MCF 10A (cell line): ENCODE data around the gene EZR. TPM values are rescaled to one million over a fixed set of nuclear protein-coding genes. Genes with fewer than 3 reads are reported as not detected.

Source experiments
- BruUV-seq: library from RNA; stranded (reverse); fragments of 400-500 nt; replicated peaks from 2 replicates; lab custom pipeline; 2021; lab: Mats Ljungman, UMichigan
- CTCF ChIA-PET: fragments of 300-600 bp; sonication (Branson Sonifier 250); formaldehyde crosslinking; extraction: SDS; loops from one replicate; lab custom pipeline; 2021; ENCODE audit warnings: antibody characterized with exemption, inconsistent platforms; lab: Yijun Ruan, JAX
- POLR2A ChIA-PET: fragments of 300-600, 350-650 bp; sonication (Branson Sonifier 250); formaldehyde crosslinking; extraction: SDS; loops from one replicate; lab custom pipeline; 2020; ENCODE audit warnings: antibody characterized with exemption, inconsistent platforms; lab: Yijun Ruan, JAX
- DNase-seq: peaks from one replicate; pipeline ENCODE4 v3.0.0-alpha.2; 2018; ENCODE audit not compliant: unreplicated experiment
- H3K27ac Mint-ChIP-seq: one replicate; pipeline ENCODE4 v1.8.0; 2022; ENCODE audit warnings: mild to moderate bottlenecking, low read depth, mixed read lengths; ENCODE audit not compliant: unreplicated experiment
- H3K27me3 Mint-ChIP-seq: one replicate; pipeline ENCODE4 v1.8.0; 2022; ENCODE audit warnings: mixed read lengths; ENCODE audit not compliant: insufficient read depth, unreplicated experiment
- H3K36me3 Mint-ChIP-seq: one replicate; pipeline ENCODE4 v1.8.0; 2022; ENCODE audit warnings: mild to moderate bottlenecking, moderate library complexity, mixed read lengths; ENCODE audit not compliant: insufficient read depth, unreplicated experiment
- H3K4me1 Mint-ChIP-seq: one replicate; pipeline ENCODE4 v1.8.0; 2022; ENCODE audit warnings: mixed read lengths; ENCODE audit not compliant: insufficient read depth, unreplicated experiment
- H3K4me3 Mint-ChIP-seq: one replicate; pipeline ENCODE4 v1.8.0; 2022; ENCODE audit warnings: mild to moderate bottlenecking, moderate library complexity, mixed read lengths; ENCODE audit not compliant: unreplicated experiment
- H3K9me3 Mint-ChIP-seq: one replicate; pipeline ENCODE4 v1.8.0; 2022; ENCODE audit warnings: mixed read lengths; ENCODE audit not compliant: unreplicated experiment
- CTCF ChIP-seq: fragments of 200-600 bp; IDR thresholded peaks from one replicate; pipeline ENCODE4 v1.8.0; 2022; ENCODE audit warnings: antibody characterized with exemption, mild to moderate bottlenecking; ENCODE audit not compliant: unreplicated experiment
- intact Hi-C: fragments of 100-400 bp; cut with micrococcal nuclease; formaldehyde crosslinking; loops from 2 replicates; pipeline ENCODE4 v1.14.1; 2022
- total RNA-seq: library from RNA; stranded (reverse); gene quantifications from 2 replicates; pipeline ENCODE4 v1.2.3, GENCODE V29; 2022

EZR gene
- total RNA-seq, 1 experiment from 2014 or later = 243 TPM

- DNase-seq = peak; percentile 44
- POLR2A ChIA-PET = interaction anchor here (1.1 to 1.8 kb wide), 4 partner anchors 10 to 18 kb away, joined by 3 to 7 read pairs (median 6); no protein-coding TSS in a partner anchor
- no peak overlapping the region for H3K4me3 Mint-ChIP-seq
- H3K9me3 Mint-ChIP-seq = no peaks in the 10 kb centered on the region
- H3K36me3 Mint-ChIP-seq = no peaks in the 10 kb centered on the region
- intact Hi-C loops = no loop called here
- no peaks in the 10 kb centered on the region for H3K4me1 Mint-ChIP-seq
- TF ChIP-seq CTCF = no peak
- H3K27me3 Mint-ChIP-seq = no peaks in the 10 kb centered on the region
- BruUV-seq = no TSS peak
- CTCF ChIA-PET = interaction anchor here (0.6 to 0.7 kb wide), 4 partner anchors 18 to 205 kb away, joined by 3 read pairs; no protein-coding TSS in a partner anchor
- H3K27ac Mint-ChIP-seq = no peak overlapping the region
These were observed 63.0 kb downstream of the EZR start for GRCh38 chr6:158756126-158756525.

GRCh38 chr6:158755636-158756035, 63.5 kb downstream of the EZR start:
- Mint-ChIP-seq H3K27me3 (no peaks in the 10 kb centered on the region), H3K4me3 (no peak overlapping the region), H3K4me1 (no peaks in the 10 kb centered on the region), H3K27ac (no peak overlapping the region), H3K36me3 (no peaks in the 10 kb centered on the region), H3K9me3 (no peaks in the 10 kb centered on the region)
- POLR2A ChIA-PET = interaction anchor here (0.6 to 1.8 kb wide), 6 partner anchors 10 to 244 kb away, joined by 3 to 7 read pairs (median 4); partner anchors contain the start of gene RSPH3
- DNase-seq = no peak
- intact Hi-C loops = no loop called here
- TF ChIP-seq CTCF = no peak
- CTCF ChIA-PET = interaction anchor here (0.6 to 0.7 kb wide), 5 partner anchors 17 to 205 kb away, joined by 3 read pairs; no protein-coding TSS in a partner anchor
- BruUV-seq = no TSS peak

GRCh38 chr6:158754738-158755137, 64.4 kb downstream of the EZR start:
- no peak overlapping the region for H3K4me3 Mint-ChIP-seq
- no peak for TF ChIP-seq CTCF
- no peaks in the 10 kb centered on the region for H3K36me3 Mint-ChIP-seq
- no peaks in the 10 kb centered on the region for H3K4me1 Mint-ChIP-seq
- ChIA-PET POLR2A (interaction anchor here (1.1 to 1.8 kb wide), 5 partner anchors 10 to 245 kb away, joined by 3 to 7 read pairs (median 6); partner anchors contain the start of gene RSPH3), CTCF (interaction anchor here (0.7 kb wide), 1 partner anchor 41 kb away, joined by 3 read pairs; no protein-coding TSS in a partner anchor)
- intact Hi-C loops = no loop called here
- no peak overlapping the region for H3K27ac Mint-ChIP-seq
- no TSS peak for BruUV-seq
- DNase-seq = no peak
- no peaks in the 10 kb centered on the region for H3K27me3 Mint-ChIP-seq
- no peaks in the 10 kb centered on the region for H3K9me3 Mint-ChIP-seq

- Mint-ChIP-seq H3K27ac (no peak overlapping the region), H3K36me3 (no peaks in the 10 kb centered on the region), H3K9me3 (no peaks in the 10 kb centered on the region), H3K4me1 (no peaks in the 10 kb centered on the region), H3K27me3 (no peaks in the 10 kb centered on the region), H3K4me3 (no peak overlapping the region)
- POLR2A ChIA-PET = no interaction called here
- BruUV-seq = no TSS peak
- intact Hi-C loops = no loop called here
- TF ChIP-seq CTCF = no peak
- no peak for DNase-seq
- CTCF ChIA-PET = no interaction called here
These were observed 65.4 kb downstream of the EZR start for GRCh38 chr6:158753811-158754210.
